Muscle layer of colon (tissue), 2 donors: ENCODE data around the gene KDM4C.
"Not testable (repeated sequence)": the region's sequence is repeated elsewhere in the genome, so short reads cannot be mapped to it uniquely, and the experiment has no call there.

Experiments used
- H3K27ac ChIP-seq: one replicate; pipeline ENCODE4 v1.7.0; 2013; ENCODE audit warnings: low read depth, mild to moderate bottlenecking, low read length, moderate library complexity
- H3K27me3 ChIP-seq, 2 donors: one replicate each; pipeline ENCODE4 v1.7.0; 2013; ENCODE audit warnings: low read length in 2 of 2, mild to moderate bottlenecking in 2 of 2; ENCODE audit not compliant: insufficient read depth in 2 of 2, control insufficient read depth in 1 of 2
- H3K36me3 ChIP-seq: one replicate; pipeline ENCODE4 v1.7.0; 2013; ENCODE audit warnings: mild to moderate bottlenecking, low read length; ENCODE audit not compliant: insufficient read depth
- H3K4me1 ChIP-seq: one replicate; pipeline ENCODE4 v1.7.0; 2013; ENCODE audit warnings: mild to moderate bottlenecking, low read length; ENCODE audit not compliant: insufficient read depth
- H3K4me3 ChIP-seq, 2 donors: one replicate each; pipeline ENCODE4 v1.7.0; 2013; ENCODE audit warnings: low read length in 2 of 2, low read depth in 1 of 2, mild to moderate bottlenecking in 1 of 2, moderate library complexity in 1 of 2
- H3K9ac ChIP-seq: one replicate; pipeline ENCODE4 v1.7.0; 2013; ENCODE audit warnings: low read length
- H3K9me3 ChIP-seq: one replicate; pipeline ENCODE4 v1.7.0; 2013; ENCODE audit warnings: mild to moderate bottlenecking, low read length
- donor health status: abdominal sarcoma.
- donor health status: Adenocarcinoma of cecum.

The KDM4C gene

DNA sequence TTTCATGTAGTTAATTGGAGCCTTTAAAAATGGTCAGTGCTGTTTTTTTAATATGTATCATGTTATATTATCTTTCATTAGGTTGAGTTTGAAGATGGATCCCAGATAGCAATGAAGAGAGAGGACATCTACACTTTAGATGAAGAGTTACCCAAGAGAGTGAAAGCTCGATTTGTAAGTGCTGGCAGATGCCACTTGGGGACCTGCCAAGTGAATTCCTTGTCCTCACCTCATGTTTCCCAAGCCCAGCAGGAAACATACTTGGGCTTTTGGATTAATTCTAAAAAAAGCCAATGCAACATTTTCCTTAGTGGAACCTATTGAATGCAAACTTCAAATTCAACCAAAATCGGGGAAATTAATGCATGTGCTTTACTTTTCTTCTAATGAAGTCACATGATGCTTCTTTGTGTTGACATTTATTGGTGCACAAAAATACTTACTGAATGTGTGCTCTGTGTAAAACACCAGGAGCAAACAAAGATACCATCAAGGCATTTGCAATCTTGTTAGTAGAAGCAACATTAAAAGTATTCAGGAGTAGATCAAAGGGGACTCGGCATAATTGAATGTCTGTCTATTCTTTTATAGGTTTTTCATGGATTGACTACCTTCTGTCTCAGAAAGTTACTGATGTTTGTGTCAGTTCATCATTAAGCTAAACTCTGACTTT, 412.1 kb downstream of the KDM4C start:
- peaks cover 6% of the 10 kb centered on the region for H3K4me1 ChIP-seq
- no peaks in the 10 kb centered on the region for H3K9me3 ChIP-seq
- H3K9ac ChIP-seq = no peak overlapping the region
- H3K4me3 ChIP-seq = no peak overlapping the region
- peaks cover 10% of the 10 kb centered on the region for H3K36me3 ChIP-seq
- no peak overlapping the region for H3K27ac ChIP-seq
- H3K27me3 ChIP-seq = no peaks in the 10 kb centered on the region

- H3K9me3 ChIP-seq = no peaks in the 10 kb centered on the region
- no peak overlapping the region for H3K9ac ChIP-seq
- H3K4me3 ChIP-seq = no peak overlapping the region
- no peak overlapping the region for H3K27ac ChIP-seq
- no peaks in the 10 kb centered on the region for H3K36me3 ChIP-seq
- no peaks in the 10 kb centered on the region for H3K27me3 ChIP-seq
- H3K4me1 ChIP-seq = peaks cover 16% of the 10 kb centered on the region
Measured at GRCh38 chr9:7171396-7172153, 413.8 kb downstream of the KDM4C start.

DNA sequence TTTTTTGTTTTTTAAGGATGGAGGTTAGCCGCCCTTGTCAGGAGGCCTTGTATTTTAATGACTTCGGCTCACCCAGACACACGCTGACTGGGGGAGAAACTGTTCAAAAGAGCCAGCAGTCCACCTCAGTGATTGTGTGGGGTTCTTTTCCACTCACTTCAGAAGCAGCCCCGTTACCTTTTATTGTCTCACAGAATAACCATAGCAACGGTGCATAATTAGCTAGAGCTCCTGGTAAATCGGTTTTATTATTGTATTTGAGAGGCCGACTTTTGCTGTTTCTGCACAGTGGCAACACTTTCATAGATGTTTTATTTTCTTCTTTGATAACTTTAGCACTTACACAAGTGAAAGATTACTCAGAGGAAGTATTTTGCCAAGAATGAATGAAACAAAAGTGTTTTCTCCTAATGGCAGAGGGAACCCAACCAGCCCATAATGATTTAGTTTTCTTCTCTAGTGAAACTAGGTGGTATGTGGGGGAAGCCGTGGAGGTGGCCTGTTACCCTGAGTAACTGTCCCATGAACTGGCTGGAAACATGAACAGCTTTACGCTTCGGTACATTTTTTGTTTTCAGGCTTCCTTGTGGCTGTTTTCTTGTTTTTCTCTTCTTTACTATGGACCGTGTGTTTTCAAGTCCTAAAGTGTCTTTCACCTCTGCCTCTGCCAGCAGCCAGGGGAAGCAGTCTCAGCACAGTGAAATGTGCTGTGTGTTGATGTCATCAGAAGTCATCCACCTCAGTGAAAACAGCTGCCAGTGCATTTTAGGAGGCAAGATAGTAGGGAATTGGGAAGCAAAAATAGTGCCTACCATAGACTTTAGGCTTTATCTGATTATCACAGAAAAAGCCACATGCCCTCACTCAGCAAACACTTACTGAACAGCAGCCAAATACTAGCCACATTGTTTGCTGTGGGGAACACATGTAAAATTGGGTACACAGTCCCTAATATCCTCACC, 414.7 kb downstream of the KDM4C start:
- H3K4me3 ChIP-seq = no peak overlapping the region
- no peak overlapping the region for H3K9ac ChIP-seq
- no peaks in the 10 kb centered on the region for H3K9me3 ChIP-seq
- H3K27ac ChIP-seq = no peak overlapping the region
- H3K27me3 ChIP-seq = no peaks in the 10 kb centered on the region
- no peaks in the 10 kb centered on the region for H3K36me3 ChIP-seq
- peaks cover 22% of the 10 kb centered on the region for H3K4me1 ChIP-seq

DNA sequence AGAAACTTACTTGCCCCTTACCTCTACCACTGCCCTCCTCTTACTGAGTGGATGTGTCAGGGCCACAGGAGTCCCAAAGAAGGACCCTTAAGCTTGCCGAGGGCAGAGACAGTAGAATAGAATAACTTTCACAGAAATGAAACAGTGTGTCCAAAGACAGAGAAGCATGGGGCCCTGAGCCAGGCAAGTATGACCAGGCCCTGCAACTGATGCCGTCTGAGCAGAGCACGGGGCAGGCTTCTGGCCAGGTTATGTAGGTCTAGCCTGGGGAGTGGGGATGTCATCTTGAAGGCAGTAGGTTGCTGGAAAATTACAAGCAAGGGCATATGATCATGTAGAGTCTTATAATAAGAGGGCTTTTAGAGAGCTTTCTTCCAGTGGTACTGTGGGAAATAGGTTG, 415.4 kb downstream of the KDM4C start:
- H3K27me3 ChIP-seq = no peaks in the 10 kb centered on the region
- H3K27ac ChIP-seq = no peak overlapping the region
- H3K9ac ChIP-seq = no peak overlapping the region
- H3K4me1 ChIP-seq = peaks cover 22% of the 10 kb centered on the region
- H3K9me3 ChIP-seq = no peaks in the 10 kb centered on the region
- no peak overlapping the region for H3K4me3 ChIP-seq
- H3K36me3 ChIP-seq = no peaks in the 10 kb centered on the region

GRCh38 chr9:7174301-7174700, 416.5 kb downstream of the KDM4C start:
- Histone ChIP-seq H3K9ac (no peak overlapping the region), H3K9me3 (no peaks in the 10 kb centered on the region), H3K4me1 (peaks cover 22% of the 10 kb centered on the region), H3K27me3 (no peaks in the 10 kb centered on the region), H3K27ac (no peak overlapping the region), H3K4me3 (no peak overlapping the region), H3K36me3 (no peaks in the 10 kb centered on the region)

DNA sequence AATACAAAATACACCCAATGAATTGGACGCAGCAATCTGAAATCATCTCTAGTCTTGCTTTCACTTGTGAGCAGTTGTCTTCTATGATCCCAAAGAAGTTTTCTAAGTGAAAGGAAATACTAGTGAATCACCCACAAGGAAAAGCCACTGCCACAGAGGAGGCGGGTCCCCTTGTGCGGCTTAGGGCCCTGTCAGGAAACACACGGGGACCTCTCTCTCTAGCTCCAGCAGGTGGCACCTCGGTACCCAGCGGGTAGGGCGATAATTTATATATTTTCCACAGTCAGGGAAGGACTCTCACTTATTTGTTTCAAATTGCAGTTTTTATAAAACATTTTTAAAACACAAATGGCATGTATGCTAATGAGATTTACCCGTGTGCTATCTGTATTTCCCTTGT, 417.1 kb downstream of the KDM4C start:
- Histone ChIP-seq H3K27me3 (no peaks in the 10 kb centered on the region), H3K27ac (no peak overlapping the region), H3K4me1 (peaks cover 18% of the 10 kb centered on the region)

DNA sequence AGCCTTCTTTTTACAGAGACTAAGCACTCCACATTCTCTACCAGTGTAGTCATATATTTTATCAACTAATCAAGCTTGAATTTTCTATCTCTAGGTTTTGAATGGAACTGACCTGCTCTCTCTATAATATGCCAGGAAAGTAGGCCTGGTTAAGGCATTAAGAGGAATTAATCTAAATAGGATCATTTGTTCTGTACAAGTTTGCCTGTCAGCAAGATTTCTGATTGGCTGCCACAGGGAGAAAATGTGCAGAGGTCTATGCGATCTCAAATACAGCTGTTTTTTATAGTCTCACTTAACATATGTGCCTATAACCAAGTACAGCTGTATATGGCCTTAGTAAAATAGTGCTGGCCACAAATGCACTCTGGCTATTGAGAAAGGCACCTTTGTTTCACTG, 418.8 kb downstream of the KDM4C start:
- H3K4me1 ChIP-seq = peaks cover 16% of the 10 kb centered on the region
- H3K9ac ChIP-seq = no peak overlapping the region
- no peaks in the 10 kb centered on the region for H3K9me3 ChIP-seq
- no peaks in the 10 kb centered on the region for H3K36me3 ChIP-seq
- H3K27me3 ChIP-seq = no peaks in the 10 kb centered on the region
- H3K4me3 ChIP-seq = no peak overlapping the region
- H3K27ac ChIP-seq = no peak overlapping the region

More for the DNA sequence above, 417.1 kb downstream of the KDM4C start:
- H3K9ac ChIP-seq = no peak overlapping the region
- no peaks in the 10 kb centered on the region for H3K36me3 ChIP-seq
- no peaks in the 10 kb centered on the region for H3K9me3 ChIP-seq
- no peak overlapping the region for H3K4me3 ChIP-seq

DNA sequence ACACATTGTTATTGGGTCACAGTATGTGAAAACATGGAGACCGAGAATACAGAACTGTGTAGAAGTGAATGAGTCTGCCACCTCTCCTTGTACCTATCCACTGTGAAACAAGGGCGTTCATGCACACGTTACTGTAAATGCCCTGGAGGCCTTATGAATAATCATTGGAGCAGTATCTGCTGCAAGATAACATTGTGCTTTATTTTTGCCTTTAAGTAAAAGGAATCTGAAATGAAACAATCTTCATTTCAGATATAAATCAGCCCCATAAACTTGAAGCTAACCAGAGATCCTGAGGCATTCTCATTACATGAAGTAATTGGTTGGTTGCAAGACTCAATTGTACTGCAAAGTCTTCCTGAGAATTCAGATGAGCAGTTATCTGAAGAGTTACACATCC, 419.6 kb downstream of the KDM4C start:
- Histone ChIP-seq H3K9me3 (no peaks in the 10 kb centered on the region), H3K27ac (peak overlapping the region; percentile 28), H3K9ac (no peak overlapping the region), H3K27me3 (no peaks in the 10 kb centered on the region), H3K4me3 (no peak overlapping the region), H3K4me1 (peaks cover 16% of the 10 kb centered on the region), H3K36me3 (no peaks in the 10 kb centered on the region)

GRCh38 chr9:7178729-7179128, 421.0 kb downstream of the KDM4C start:
- no peak overlapping the region for H3K9ac ChIP-seq
- H3K27ac ChIP-seq = no peak overlapping the region
- H3K4me1 ChIP-seq = peaks cover 16% of the 10 kb centered on the region
- no peaks in the 10 kb centered on the region for H3K36me3 ChIP-seq
- no peaks in the 10 kb centered on the region for H3K9me3 ChIP-seq
- H3K27me3 ChIP-seq = no peaks in the 10 kb centered on the region
- H3K4me3 ChIP-seq = no peak overlapping the region

DNA sequence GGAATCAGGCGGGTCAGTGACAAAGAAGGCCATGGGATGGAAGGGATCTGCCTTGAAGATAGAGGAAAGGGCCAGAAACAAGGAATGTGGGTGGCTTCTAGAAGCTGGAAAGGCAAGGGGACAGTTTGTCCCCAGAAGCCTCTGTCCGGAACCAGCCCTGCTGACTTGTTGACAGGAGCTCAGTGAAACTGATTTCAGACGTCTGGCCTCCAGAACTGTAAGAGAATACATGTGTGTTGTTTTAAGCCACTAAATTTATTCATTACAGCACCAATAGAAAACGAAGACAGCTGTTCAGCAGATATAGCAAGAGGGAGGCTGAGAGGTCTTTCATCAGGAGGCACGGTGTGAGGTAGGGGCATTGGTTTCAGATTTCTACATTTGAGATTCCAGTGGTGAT, 422.5 kb downstream of the KDM4C start:
- Histone ChIP-seq H3K27me3 (no peaks in the 10 kb centered on the region), H3K4me3 (no peak overlapping the region), H3K9me3 (no peaks in the 10 kb centered on the region), H3K27ac (no peak overlapping the region), H3K4me1 (peaks cover 16% of the 10 kb centered on the region), H3K9ac (no peak overlapping the region), H3K36me3 (no peaks in the 10 kb centered on the region)

DNA sequence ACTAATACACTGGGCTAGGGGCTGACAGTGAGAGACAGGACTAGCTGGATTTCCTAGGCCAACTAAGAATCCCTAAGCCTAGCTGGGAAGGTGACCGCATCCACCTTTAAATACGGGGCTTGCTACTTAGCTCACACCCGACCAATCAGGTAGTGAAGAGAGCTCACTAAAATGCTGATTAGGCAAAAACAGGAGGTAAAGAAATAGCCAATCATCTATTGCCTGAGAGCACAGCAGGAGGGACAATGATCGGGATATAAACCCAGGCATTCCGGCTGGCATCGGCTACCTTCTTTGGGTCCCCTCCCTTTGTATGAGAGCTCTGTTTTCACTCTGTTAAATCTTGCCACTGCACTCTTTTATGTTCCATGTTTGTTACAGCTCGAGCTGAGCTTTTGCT, 425.4 kb downstream of the KDM4C start:
- not testable (repeated sequence) for H3K9ac ChIP-seq, H3K4me1 ChIP-seq, H3K36me3 ChIP-seq, H3K9me3 ChIP-seq, H3K4me3 ChIP-seq, H3K27me3 ChIP-seq, H3K27ac ChIP-seq
